Neutrophil (primary cell): Measurements from ENCODE around the gene SRP9.
A peak's percentile ranks its signal among the peaks of the same experiment; 100 is the strongest.
"Not testable (repeated sequence)": the region's sequence is repeated elsewhere in the genome, so short reads cannot be mapped to it uniquely, and the experiment has no call there.

Experiments used
- H3K27ac ChIP-seq: fragments of 200-600 bp; sonication (generic); 2 replicates; pipeline ENCODE4 v1.5.1; 2016; ENCODE audit warnings: mild to moderate bottlenecking, moderate library complexity
- H3K27me3 ChIP-seq: fragments of 200-600 bp; sonication (generic); 2 replicates; pipeline ENCODE4 v1.6.0; 2016; ENCODE audit warnings: mild to moderate bottlenecking
- H3K36me3 ChIP-seq: fragments of 200-600 bp; sonication (generic); 2 replicates; pipeline ENCODE4 v1.5.1; 2017
- H3K4me1 ChIP-seq, 2 experiments: fragments of 200-600 bp in 1 of 2; sonication (generic) in 1 of 2; 1 replicate in 1 of 2; 2 replicates in 1 of 2; pipeline versions ENCODE4 v1.5.1 to v1.6.1; 2013 to 2016; ENCODE audit warnings: low read depth in 1 of 2, low read length in 1 of 2, mild to moderate bottlenecking in 1 of 2, moderate library complexity in 1 of 2; ENCODE audit not compliant: control insufficient read depth in 1 of 2, insufficient read depth in 1 of 2
- H3K4me3 ChIP-seq, 2 experiments: fragments of 200-600 bp in 1 of 2; sonication (generic) in 1 of 2; 1 replicate in 1 of 2; 2 replicates in 1 of 2; pipeline ENCODE4 v1.5.1; 2013 to 2016; ENCODE audit warnings: low read depth in 1 of 2, low read length in 1 of 2, mild to moderate bottlenecking in 1 of 2, moderate library complexity in 1 of 2
- H3K9me3 ChIP-seq: fragments of 200-600 bp; sonication (generic); 2 replicates; pipeline ENCODE4 v1.5.1; 2016
- CTCF ChIP-seq: fragments of 200-600 bp; sonication (generic); IDR thresholded peaks from 2 replicates; pipeline ENCODE4 v1.5.1; 2016; ENCODE audit warnings: antibody characterized with exemption

Gene SRP9

GRCh38 chr1:225827076-225827475 lies 49.5 kb downstream of the SRP9 start:
- Histone ChIP-seq H3K4me1 (no peaks in the 10 kb centered on the region), H3K36me3 (peaks cover 8% of the 10 kb centered on the region)

GRCh38 chr1:225828706-225829345 lies 51.2 kb downstream of the SRP9 start:
- Histone ChIP-seq H3K27me3 (no peaks in the 10 kb centered on the region), H3K9me3 (no peaks in the 10 kb centered on the region), H3K27ac (no peak overlapping the region), H3K4me1 (no peaks in the 10 kb centered on the region), H3K4me3 (no peak overlapping the region), H3K36me3 (peaks cover 10% of the 10 kb centered on the region)
- TF ChIP-seq CTCF = no peak

More at GRCh38 chr1:225827076-225827475, 49.5 kb downstream of the SRP9 start:
- Histone ChIP-seq H3K4me3 (no peak overlapping the region), H3K9me3 (no peaks in the 10 kb centered on the region), H3K27ac (no peak overlapping the region), H3K27me3 (no peaks in the 10 kb centered on the region)
- no peak for TF ChIP-seq CTCF

- no peak overlapping the region for H3K4me3 ChIP-seq
- no peaks in the 10 kb centered on the region for H3K9me3 ChIP-seq
- no peaks in the 10 kb centered on the region for H3K27me3 ChIP-seq
- no peak overlapping the region for H3K27ac ChIP-seq
- H3K4me1 ChIP-seq = peaks cover 2% of the 10 kb centered on the region in 2 experiments
- peaks cover 10% of the 10 kb centered on the region for H3K36me3 ChIP-seq
- TF ChIP-seq CTCF = no peak
These were observed 53.2 kb downstream of the SRP9 start for GRCh38 chr1:225830841-225831240.

- Histone ChIP-seq H3K4me3 (no peak overlapping the region), H3K36me3 (peaks cover 10% of the 10 kb centered on the region), H3K9me3 (no peaks in the 10 kb centered on the region), H3K27me3 (no peaks in the 10 kb centered on the region), H3K27ac (no peak overlapping the region), H3K4me1 (peaks cover 18 to 22% of the 10 kb centered on the region in 2 experiments)
- TF ChIP-seq CTCF = no peak
These were observed 57.0 kb downstream of the SRP9 start for GRCh38 chr1:225834417-225835329.

- H3K27ac ChIP-seq = peak overlapping the region; percentile 79
- H3K27me3 ChIP-seq = no peaks in the 10 kb centered on the region
- no peak for TF ChIP-seq CTCF
- H3K4me1 ChIP-seq = peaks cover 18 to 22% of the 10 kb centered on the region in 2 experiments
- no peak overlapping the region for H3K4me3 ChIP-seq
- H3K36me3 ChIP-seq = peaks cover 10% of the 10 kb centered on the region
- no peaks in the 10 kb centered on the region for H3K9me3 ChIP-seq
These were observed 58.2 kb downstream of the SRP9 start for GRCh38 chr1:225835856-225836255.

GRCh38 chr1:225836296-225836695 lies 58.7 kb downstream of the SRP9 start:
- not testable (repeated sequence) for H3K27me3 ChIP-seq, H3K4me3 ChIP-seq, H3K9me3 ChIP-seq, H3K36me3 ChIP-seq
- H3K4me1 ChIP-seq = peaks cover 18 to 22% of the 10 kb centered on the region in 2 experiments
- peak overlapping the region; percentile 79 for H3K27ac ChIP-seq
